B cell (primary cell): ENCODE results near the gene TRIM25. TPM values are rescaled to one million over a fixed set of nuclear protein-coding genes. Genes with fewer than 3 reads are reported as not detected.

Experiments used
- ATAC-seq: fragments of 200-7000 bp; cut with Tn5 transposase; one replicate; pipeline ENCODE4 v1.10.0; 2021; ENCODE audit warnings: low read depth, mild to moderate bottlenecking, moderate number of reproducible peaks, moderate library complexity
- CTCF ChIA-PET: fragments of 350-600 bp; sonication (Branson Sonifier 250); formaldehyde crosslinking; loops from one replicate; lab custom pipeline; 2021; ENCODE audit warnings: antibody characterized with exemption, inconsistent platforms; lab: Charles Lee
- POLR2A ChIA-PET: fragments of 350-600 bp; sonication (Branson Sonifier 250); formaldehyde crosslinking; loops from one replicate; lab custom pipeline; 2021; ENCODE audit warnings: antibody characterized with exemption; lab: Charles Lee
- DNase-seq: peaks from one replicate; pipeline ENCODE4 v3.0.0; 2013
- H2AFZ ChIP-seq: 2 replicates; pipeline ENCODE4 v1.6.1; 2012; ENCODE audit warnings: mild to moderate bottlenecking, low read depth, low read length; ENCODE audit not compliant: insufficient read depth, poor library complexity, severe bottlenecking
- H3K27ac ChIP-seq, 2 donors: 1 replicate in 1 of 2; 2 replicates in 1 of 2; pipeline ENCODE4 v1.5.1; 2012 to 2013; ENCODE audit warnings: low read length in 2 of 2, mild to moderate bottlenecking in 2 of 2, moderate library complexity in 1 of 2
- H3K27me3 ChIP-seq, 4 experiments: fragments of 200-600 bp in 1 of 4; sonication (generic) in 1 of 4; replicated peaks in 1 of 4; 1 replicate in 2 of 4; 2 replicates in 2 of 4; pipeline versions ENCODE4 v1.6.1 to v1.7.0; 2013 to 2016; ENCODE audit warnings: low read length in 3 of 4, mild to moderate bottlenecking in 2 of 4, mixed read lengths in 1 of 4, moderate library complexity in 1 of 4; ENCODE audit not compliant: insufficient read depth in 4 of 4, control insufficient read depth in 3 of 4; ENCODE audit errors: control extremely low read depth in 1 of 4
- H3K36me3 ChIP-seq, 2 experiments: replicated peaks in 1 of 2; 1 replicate in 1 of 2; 2 replicates in 1 of 2; pipeline versions ENCODE4 v1.6.1 to v1.7.1; 2013; ENCODE audit warnings: low read length in 1 of 2; ENCODE audit not compliant: insufficient read depth in 2 of 2, control insufficient read depth in 1 of 2; ENCODE audit errors: control extremely low read depth in 1 of 2, extremely low read depth in 1 of 2
- H3K4me1 ChIP-seq, 2 donors: fragments of 200-600 bp in 1 of 2; sonication (generic) in 1 of 2; 1 replicate in 1 of 2; 2 replicates in 1 of 2; pipeline versions ENCODE4 v1.5.1 to v1.6.1; 2013 to 2017; ENCODE audit warnings: low read length in 2 of 2; ENCODE audit not compliant: control insufficient read depth in 2 of 2, insufficient read depth in 2 of 2
- H3K4me2 ChIP-seq: replicated peaks from 2 replicates; pipeline ENCODE3; 2012; ENCODE audit warnings: mild to moderate bottlenecking, low read depth, low read length; ENCODE audit not compliant: poor library complexity, severe bottlenecking
- H3K4me3 ChIP-seq, 5 experiments: fragments of 200-600 bp in 1 of 5; sonication (generic) in 1 of 5; 1 replicate in 3 of 5; 2 replicates in 2 of 5; pipeline versions ENCODE4 v1.5.1 to v1.7.0; 2011 to 2016; ENCODE audit warnings: low read length in 4 of 5, mild to moderate bottlenecking in 4 of 5, low read depth in 2 of 5, control low read depth in 1 of 5, moderate library complexity in 1 of 5; ENCODE audit not compliant: insufficient read depth in 1 of 5; ENCODE audit errors: control extremely low read depth in 1 of 5, extremely low read depth in 1 of 5
- H3K79me2 ChIP-seq: fragments of 200-600 bp; sonication (generic); one replicate; pipeline ENCODE4 v1.6.0; 2016; ENCODE audit warnings: low read length; ENCODE audit not compliant: control insufficient read depth, insufficient read depth
- H3K9ac ChIP-seq: fragments of 200-600 bp; sonication (generic); 2 replicates; pipeline ENCODE4 v1.6.1; 2017; ENCODE audit warnings: mild to moderate bottlenecking, low read length, moderate library complexity
- H3K9me3 ChIP-seq, 3 donors: one replicate each; pipeline versions ENCODE4 v1.6.1 to v1.7.1; 2013; ENCODE audit warnings: low read length in 2 of 3; ENCODE audit not compliant: control insufficient read depth in 2 of 3, insufficient read depth in 1 of 3; ENCODE audit errors: control extremely low read depth in 1 of 3
- H4K20me1 ChIP-seq: 2 replicates; pipeline ENCODE4 v1.6.0; 2012; ENCODE audit warnings: mild to moderate bottlenecking, low read length; ENCODE audit not compliant: insufficient read depth, control insufficient read depth, poor library complexity, severe bottlenecking
- H3K27ac Mint-ChIP-seq: one replicate; pipeline ENCODE4 v1.8.0; 2021; ENCODE audit warnings: mixed read lengths
- H3K27me3 Mint-ChIP-seq: one replicate; pipeline ENCODE4 v1.8.0; 2021; ENCODE audit warnings: mixed read lengths
- H3K4me1 Mint-ChIP-seq: one replicate; pipeline ENCODE4 v1.8.0; 2021; ENCODE audit warnings: mixed read lengths
- H3K4me3 Mint-ChIP-seq: one replicate; pipeline ENCODE4 v1.8.0; 2021; ENCODE audit warnings: mixed read lengths
- H3K9me3 Mint-ChIP-seq: one replicate; pipeline ENCODE4 v1.8.0; 2022; ENCODE audit warnings: mixed read lengths; ENCODE audit not compliant: insufficient read depth
- EZH2 ChIP-seq: IDR thresholded peaks from 2 replicates; pipeline ENCODE4 v1.6.1; 2012; ENCODE audit warnings: borderline replicate concordance, low read depth, mild to moderate bottlenecking, moderate library complexity, low read length; ENCODE audit not compliant: insufficient read depth, poor library complexity, severe bottlenecking
- WGBS: methylation state at CpG from one replicate; pipeline ENCODE4 v1.1.5; 2013; ENCODE audit warnings: missing lambda C conversion rate; ENCODE audit not compliant: insufficient coverage; 5-methylcytosine and 5-hydroxymethylcytosine counted together
- intact Hi-C: fragments of 100-400 bp; cut with micrococcal nuclease; formaldehyde crosslinking; loops from one replicate; pipeline ENCODE4 v1.10.0; 2022
- polyA plus RNA-seq: library from polyadenylated mRNA; depleted of rRNA; stranded (reverse); fragments of >200 nt; gene quantifications from 2 replicates; pipeline ENCODE4 v1.2.3, GENCODE V29; 2012
- total RNA-seq, 2 donors: library from RNA; stranded (reverse); fragments of 120-200 nt in 1 of 2; gene quantifications; 1 replicate in 1 of 2; 2 replicates in 1 of 2; pipeline versions ENCODE4 v1.2.3 to v1.2.4, GENCODE V29; 2013 to 2022
- TF ChIP-seq, protein P1 (sequence below): fragments of 200-600 bp; IDR thresholded peaks from one replicate; pipeline ENCODE4 v1.8.0; 2022; ENCODE audit warnings: antibody characterized with exemption, mild to moderate bottlenecking

Gene TRIM25
- total and polyA plus RNA-seq, 2 donors (not counting 1 experiment from before 2014, with no cell fraction given): 38.5 to 92.4 TPM

DNA sequence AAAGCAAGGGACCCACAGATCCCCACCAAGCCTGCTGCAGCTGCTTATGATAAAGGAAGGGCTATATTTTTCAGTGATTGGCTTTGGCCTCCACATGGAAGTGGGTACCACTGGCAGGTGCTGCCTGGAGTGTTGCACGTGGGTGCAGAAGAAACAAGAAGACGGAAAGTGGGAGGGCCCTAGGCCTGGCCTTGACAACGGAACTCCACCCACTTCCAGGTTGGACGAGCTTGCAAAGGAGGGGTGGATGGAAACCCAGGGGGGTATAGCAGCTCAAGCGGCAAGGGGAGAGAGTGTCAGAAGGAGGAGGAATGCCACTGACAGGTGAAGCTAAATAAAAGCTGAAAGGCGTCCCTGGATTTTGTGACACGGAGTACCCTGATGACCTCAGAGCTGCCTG is 20.3 kb downstream of the TRIM25 start:
- CTCF ChIA-PET: interaction anchor here (0.7 to 7.5 kb wide), 4 partner anchors 11 to 46 kb away, joined by 3 to 34 read pairs (median 3); no protein-coding TSS in a partner anchor
- Mint-ChIP-seq H3K9me3 (peaks cover under 1% of the 10 kb centered on the region), H3K4me3 (no peak overlapping the region), H3K4me1 (peaks cover 23% of the 10 kb centered on the region), H3K27ac (no peak overlapping the region), H3K27me3 (no peaks in the 10 kb centered on the region)
- peaks cover 0 to 3% (median 2%) of the 10 kb centered on the region in 3 donors for H3K9me3 ChIP-seq
- peaks cover 21 to 23% of the 10 kb centered on the region in 2 donors for H3K4me1 ChIP-seq
- peaks cover 31% of the 10 kb centered on the region for H4K20me1 ChIP-seq
- no peak overlapping the region for H3K27ac ChIP-seq
- peaks cover 6 to 93% of the 10 kb centered on the region in 2 experiments for H3K36me3 ChIP-seq
- H3K27me3 ChIP-seq: no peaks in the 10 kb centered on the region
- no peak overlapping the region for H3K4me2 ChIP-seq
- H3K9ac ChIP-seq: no peak overlapping the region
- intact Hi-C loops: no loop called here
- H2AFZ ChIP-seq: no peak overlapping the region
- DNase-seq (no peak), ATAC-seq (no peak)
- peaks cover 28% of the 10 kb centered on the region for H3K79me2 ChIP-seq
- TF ChIP-seq EZH2: no peak
- TF ChIP-seq, protein P1, sequence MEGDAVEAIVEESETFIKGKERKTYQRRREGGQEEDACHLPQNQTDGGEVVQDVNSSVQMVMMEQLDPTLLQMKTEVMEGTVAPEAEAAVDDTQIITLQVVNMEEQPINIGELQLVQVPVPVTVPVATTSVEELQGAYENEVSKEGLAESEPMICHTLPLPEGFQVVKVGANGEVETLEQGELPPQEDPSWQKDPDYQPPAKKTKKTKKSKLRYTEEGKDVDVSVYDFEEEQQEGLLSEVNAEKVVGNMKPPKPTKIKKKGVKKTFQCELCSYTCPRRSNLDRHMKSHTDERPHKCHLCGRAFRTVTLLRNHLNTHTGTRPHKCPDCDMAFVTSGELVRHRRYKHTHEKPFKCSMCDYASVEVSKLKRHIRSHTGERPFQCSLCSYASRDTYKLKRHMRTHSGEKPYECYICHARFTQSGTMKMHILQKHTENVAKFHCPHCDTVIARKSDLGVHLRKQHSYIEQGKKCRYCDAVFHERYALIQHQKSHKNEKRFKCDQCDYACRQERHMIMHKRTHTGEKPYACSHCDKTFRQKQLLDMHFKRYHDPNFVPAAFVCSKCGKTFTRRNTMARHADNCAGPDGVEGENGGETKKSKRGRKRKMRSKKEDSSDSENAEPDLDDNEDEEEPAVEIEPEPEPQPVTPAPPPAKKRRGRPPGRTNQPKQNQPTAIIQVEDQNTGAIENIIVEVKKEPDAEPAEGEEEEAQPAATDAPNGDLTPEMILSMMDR: no peak
- 92% methylated on average over 7 of the region's 7 CpGs for WGBS
- POLR2A ChIA-PET: interaction anchor here (0.6 kb wide), 1 partner anchor 288 kb away, joined by 3 read pairs; no protein-coding TSS in a partner anchor
- no peak overlapping the region for H3K4me3 ChIP-seq

DNA sequence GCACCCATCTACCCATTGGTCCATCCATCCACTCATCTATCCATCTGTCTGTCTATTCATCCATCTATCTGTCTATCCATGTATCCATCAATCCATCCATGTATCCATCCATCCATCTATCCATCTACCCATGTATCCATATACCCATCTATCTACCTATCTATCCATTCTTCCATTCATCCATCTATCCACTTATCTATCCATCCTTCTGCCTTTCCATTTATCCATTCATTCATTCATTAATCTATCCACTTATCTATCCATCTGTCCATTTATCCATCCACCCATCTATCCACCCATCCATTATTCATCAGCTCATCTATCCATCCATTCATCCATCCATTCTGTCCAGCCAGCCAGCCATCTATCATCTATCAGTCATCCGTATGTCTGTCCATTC is 21.5 kb downstream of the TRIM25 start:
- H3K27ac Mint-ChIP-seq: no peak overlapping the region
- WGBS: 100% methylated on average over 1 of the region's 1 CpG

More for the DNA sequence above, 21.5 kb downstream of the TRIM25 start:
- H3K27me3 Mint-ChIP-seq: no peaks in the 10 kb centered on the region
- Histone ChIP-seq H3K79me2 (peaks cover 27% of the 10 kb centered on the region), H3K27ac (no peak overlapping the region), H4K20me1 (peaks cover 25% of the 10 kb centered on the region), H3K36me3 (peaks cover 9 to 96% of the 10 kb centered on the region in 2 experiments), H3K4me1 (peaks cover 10 to 12% of the 10 kb centered on the region in 2 donors), H3K9ac (no peak overlapping the region), H3K4me2 (no peak overlapping the region), H3K4me3 (no peak overlapping the region), H3K27me3 (no peaks in the 10 kb centered on the region), H2AFZ (no peak overlapping the region), H3K9me3 (peaks cover 0 to 15% (median 12%) of the 10 kb centered on the region in 3 donors)
- DNase-seq: no peak
- ChIA-PET CTCF (interaction anchor here (0.8 to 7.5 kb wide), 4 partner anchors 22 to 49 kb away, joined by 3 to 34 read pairs (median 13); partner anchors contain the start of gene TRIM25), POLR2A (no interaction called here)
- no peak for ATAC-seq
- peaks cover 2% of the 10 kb centered on the region for H3K9me3 Mint-ChIP-seq
- intact Hi-C loops: no loop called here
- H3K4me1 Mint-ChIP-seq: peaks cover 12% of the 10 kb centered on the region
- no peak for TF ChIP-seq EZH2
- TF ChIP-seq, protein P1: no peak
- no peak overlapping the region for H3K4me3 Mint-ChIP-seq
